ENCODE results near the gene EXD3.
"Not testable (repeated sequence)": the region's sequence is repeated elsewhere in the genome, so short reads cannot be mapped to it uniquely, and the experiment has no call there.

Gene EXD3

GRCh38 chr9:137415451-137415850 is 7.5 kb downstream of the EXD3 start:
- H3K4me3 ChIP-seq (ENCODE audit: low read depth, low read length) = no peak overlapping the region
- TF ChIP-seq CTCF (IDR thresholded peaks at IDR 0.05; ENCODE audit: low read depth, low read length) = no peak

- no peak overlapping the region for H3K4me3 ChIP-seq (ENCODE audit: low read depth, low read length)
- no peak for TF ChIP-seq CTCF (IDR thresholded peaks at IDR 0.05; ENCODE audit: low read depth, low read length)
Measured at GRCh38 chr9:137412431-137412830, 10.5 kb downstream of the EXD3 start.

- no peak overlapping the region for H3K4me3 ChIP-seq (ENCODE audit: low read depth, low read length)
- TF ChIP-seq CTCF (IDR thresholded peaks at IDR 0.05; ENCODE audit: low read depth, low read length) = no peak
Measured at GRCh38 chr9:137411645-137412380, 11.1 kb downstream of the EXD3 start.

- H3K4me3 ChIP-seq (ENCODE audit: low read depth, low read length) = no peak overlapping the region
- TF ChIP-seq CTCF (IDR thresholded peaks at IDR 0.05; ENCODE audit: low read depth, low read length) = no peak
Measured at GRCh38 chr9:137411260-137411644, 11.7 kb downstream of the EXD3 start.

GRCh38 chr9:137410891-137411249 is 12.1 kb downstream of the EXD3 start:
- H3K4me3 ChIP-seq (ENCODE audit: low read depth, low read length) = no peak overlapping the region
- no peak for TF ChIP-seq CTCF (IDR thresholded peaks at IDR 0.05; ENCODE audit: low read depth, low read length)

GRCh38 chr9:137410236-137410890 is 12.6 kb downstream of the EXD3 start:
- H3K4me3 ChIP-seq (ENCODE audit: low read depth, low read length) = not testable (repeated sequence)

- no peak for TF ChIP-seq CTCF (IDR thresholded peaks at IDR 0.05; ENCODE audit: low read depth, low read length)
- no peak overlapping the region for H3K4me3 ChIP-seq (ENCODE audit: low read depth, low read length)
Measured at GRCh38 chr9:137409515-137409914, 13.4 kb downstream of the EXD3 start.

All from WI38 (cell line).